Spleen (tissue), 11 donors: Measurements from ENCODE around the gene CDC25B. TPM values are rescaled to one million over a fixed set of nuclear protein-coding genes. Genes with fewer than 3 reads are reported as not detected.

Experiments
- DNase-seq: peaks from one replicate; pipeline ENCODE4 v3.0.0-alpha.2; 2020
- H3K27ac ChIP-seq, 8 donors: fragments of 200-600 bp; sonication (generic) in 7 of 8; 1 replicate in 4 of 8; 2 replicates in 4 of 8; pipeline versions ENCODE4 v1.5.0 to v1.8.0; 2016 to 2021; ENCODE audit warnings: inconsistent platforms in 4 of 8, mild to moderate bottlenecking in 4 of 8, moderate library complexity in 1 of 8
- H3K27me3 ChIP-seq, 7 donors: fragments of 200-600 bp; sonication (generic) in 6 of 7; replicated peaks in 1 of 7; 1 replicate in 4 of 7; 2 replicates in 3 of 7; pipeline versions ENCODE4 v1.5.0 to v1.8.0; 2016 to 2021; ENCODE audit warnings: inconsistent platforms in 3 of 7, mild to moderate bottlenecking in 1 of 7
- H3K36me3 ChIP-seq, 6 donors: fragments of 200-600 bp; sonication (generic) in 5 of 6; 1 replicate in 4 of 6; 2 replicates in 2 of 6; pipeline versions ENCODE4 v1.5.0 to v1.8.0; 2016 to 2021; ENCODE audit warnings: inconsistent platforms in 2 of 6
- H3K4me1 ChIP-seq, 6 donors: fragments of 200-600 bp; sonication (generic) in 5 of 6; 1 replicate in 3 of 6; 2 replicates in 3 of 6; pipeline versions ENCODE4 v1.5.0 to v1.8.0; 2016 to 2021; ENCODE audit warnings: inconsistent platforms in 3 of 6
- H3K4me3 ChIP-seq, 8 donors: fragments of 200-600 bp; sonication (generic) in 7 of 8; 1 replicate in 4 of 8; 2 replicates in 4 of 8; pipeline versions ENCODE4 v1.5.0 to v1.8.0; 2016 to 2021; ENCODE audit warnings: inconsistent platforms in 4 of 8, mild to moderate bottlenecking in 4 of 8, moderate library complexity in 2 of 8
- H3K9me3 ChIP-seq, 8 donors: fragments of 200-600 bp; sonication (generic) in 7 of 8; 1 replicate in 4 of 8; 2 replicates in 4 of 8; pipeline versions ENCODE4 v1.5.0 to v1.8.0; 2016 to 2021; ENCODE audit warnings: inconsistent platforms in 4 of 8
- POLR2A ChIP-seq, 3 donors: fragments of 450-650 bp; IDR thresholded peaks; one replicate each; pipeline ENCODE4 v1.5.1; 2017; ENCODE audit warnings: antibody characterized with exemption in 3 of 3, mild to moderate bottlenecking in 1 of 3
- POLR2AphosphoS5 ChIP-seq, 3 donors: sonication (generic); formaldehyde crosslinking; IDR thresholded peaks; one replicate each; pipeline ENCODE4 v1.5.1; 2017; ENCODE audit warnings: antibody characterized with exemption in 3 of 3
- WGBS, 5 donors: extraction: QIAGEN DNeasy Blood & Tissue Kit in 3 of 5; methylation state at CpG; one replicate each; pipeline versions ENCODE4 v1.1.5 to v1.1.7; 2013 to 2018; 5-methylcytosine and 5-hydroxymethylcytosine counted together
- intact Hi-C: fragments of 100-400 bp; cut with DNase I; formaldehyde crosslinking; loops from one replicate; pipeline ENCODE4 v1.15.0; 2023; ENCODE audit warnings: low total_unique reads
- polyA plus RNA-seq, 3 donors: library from polyadenylated mRNA; stranded (reverse); fragments of 200-250 nt; gene quantifications; one replicate each; pipeline ENCODE4 v1.2.1, GENCODE V29; 2013
- total RNA-seq, 7 donors: library from RNA; depleted of rRNA in 3 of 7; stranded (reverse); fragments of >200 nt in 3 of 7; fragmentation: NEBNext Ultra II Directional in 4 of 7; extraction: Animal tissue kit (Norgen Biotek cat#: 25700) in 4 of 7; gene quantifications; one replicate each; pipeline versions ENCODE4 v1.1.0 to v1.2.1, GENCODE V29; 2016 to 2021
- TF ChIP-seq, protein P1 (sequence below), 11 experiments: fragments of 200-600 bp in 7 of 11; fragments of 450-650 bp in 4 of 11; sonication (generic) in 4 of 11; IDR thresholded peaks in 8 of 11; conservative IDR thresholded peaks in 3 of 11; 1 replicate in 7 of 11; 2 replicates in 4 of 11; pipeline versions ENCODE4 v1.4.0 to v1.8.0; 2016 to 2021; ENCODE audit warnings: antibody characterized with exemption in 11 of 11, inconsistent platforms in 4 of 11, mild to moderate bottlenecking in 1 of 11
- donor health status: healthy with polysubstance abuse.
- donor health status: DM: no; HTN: no; CAD: no; lungs with moderate emphysema.
- donor health status: DM: no; HTN: no; CAD: no.
- donor health status: Bipolar disorder and iron deficiency.
- donor health status: healthy.
- donor health status: DM: no; HTN: no; CAD: no.
- donor health status: DM: yes; HTN: yes; CAD: no.

CDC25B gene
- total and polyA plus RNA-seq, 10 donors: 22.8 to 67.7 (median 50.9) TPM

DNA sequence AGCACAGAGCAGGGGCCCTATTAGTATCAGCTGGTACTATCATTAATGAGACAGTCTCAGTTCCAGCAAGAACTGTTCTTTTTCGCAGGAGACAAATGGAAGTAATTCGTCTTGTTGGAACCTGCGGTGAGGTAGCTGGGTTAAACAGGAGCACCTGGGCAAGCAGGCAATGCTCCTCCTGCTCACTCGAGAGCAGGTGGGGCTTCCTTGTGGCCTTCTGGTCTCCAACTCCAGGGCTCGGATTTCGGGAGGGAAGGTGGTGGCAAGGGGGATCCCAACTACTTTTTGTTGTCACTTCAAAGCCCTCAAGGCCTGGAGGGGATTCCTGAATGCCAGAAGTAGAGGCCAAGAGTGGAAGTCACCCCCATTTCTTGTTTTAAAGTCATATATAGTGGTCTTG, 13.5 kb upstream of the CDC25B start:
- TF ChIP-seq POLR2AphosphoS5 (IDR thresholded peaks at IDR 0.05): no peak
- TF ChIP-seq, protein P1, sequence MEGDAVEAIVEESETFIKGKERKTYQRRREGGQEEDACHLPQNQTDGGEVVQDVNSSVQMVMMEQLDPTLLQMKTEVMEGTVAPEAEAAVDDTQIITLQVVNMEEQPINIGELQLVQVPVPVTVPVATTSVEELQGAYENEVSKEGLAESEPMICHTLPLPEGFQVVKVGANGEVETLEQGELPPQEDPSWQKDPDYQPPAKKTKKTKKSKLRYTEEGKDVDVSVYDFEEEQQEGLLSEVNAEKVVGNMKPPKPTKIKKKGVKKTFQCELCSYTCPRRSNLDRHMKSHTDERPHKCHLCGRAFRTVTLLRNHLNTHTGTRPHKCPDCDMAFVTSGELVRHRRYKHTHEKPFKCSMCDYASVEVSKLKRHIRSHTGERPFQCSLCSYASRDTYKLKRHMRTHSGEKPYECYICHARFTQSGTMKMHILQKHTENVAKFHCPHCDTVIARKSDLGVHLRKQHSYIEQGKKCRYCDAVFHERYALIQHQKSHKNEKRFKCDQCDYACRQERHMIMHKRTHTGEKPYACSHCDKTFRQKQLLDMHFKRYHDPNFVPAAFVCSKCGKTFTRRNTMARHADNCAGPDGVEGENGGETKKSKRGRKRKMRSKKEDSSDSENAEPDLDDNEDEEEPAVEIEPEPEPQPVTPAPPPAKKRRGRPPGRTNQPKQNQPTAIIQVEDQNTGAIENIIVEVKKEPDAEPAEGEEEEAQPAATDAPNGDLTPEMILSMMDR (IDR thresholded peaks at IDR 0.05 in 8 of 11, conservative IDR thresholded peaks at IDR 0.05 in 3 of 11): no peak
- no peak for TF ChIP-seq POLR2A (IDR thresholded peaks at IDR 0.05)
- Histone ChIP-seq H3K4me1 (peaks cover 34 to 83% (median 65%) of the 10 kb centered on the region in 6 donors), H3K27me3 (peaks cover 0 to 17% (median 0%) of the 10 kb centered on the region in 7 donors), H3K27ac (peak overlapping the region in 1 of 8 donors; percentile 25), H3K4me3 (no peak overlapping the region), H3K36me3 (peaks cover 0 to 24% (median 0%) of the 10 kb centered on the region in 6 donors), H3K9me3 (no peaks in the 10 kb centered on the region)
- WGBS, 5 donors: 87 to 92% (median 91%) methylated on average over 6 of the region's 6 CpGs
- peak; percentile 70 for DNase-seq
- intact Hi-C loops: no loop called here

- H3K4me3 ChIP-seq: no peak overlapping the region
- peaks cover 34 to 83% (median 64%) of the 10 kb centered on the region in 6 donors for H3K4me1 ChIP-seq
- TF ChIP-seq POLR2AphosphoS5 (IDR thresholded peaks at IDR 0.05) (no peak), POLR2A (IDR thresholded peaks at IDR 0.05) (no peak)
- TF ChIP-seq, protein P1 (IDR thresholded peaks at IDR 0.05 in 8 of 11, conservative IDR thresholded peaks at IDR 0.05 in 3 of 11): no peak
- H3K9me3 ChIP-seq: no peaks in the 10 kb centered on the region
- peaks cover 0 to 24% (median 0%) of the 10 kb centered on the region in 6 donors for H3K36me3 ChIP-seq
- WGBS, 5 donors: 73 to 92% (median 78%) methylated on average over 2 of the region's 2 CpGs
- peaks cover 0 to 12% (median 0%) of the 10 kb centered on the region in 7 donors for H3K27me3 ChIP-seq
- peak overlapping the region in 2 of 8 donors; percentile 7 to 25 for H3K27ac ChIP-seq
- intact Hi-C loops: no loop called here
- DNase-seq: peak; percentile 71
These were observed 13.0 kb upstream of the CDC25B start for GRCh38 chr20:3783068-3783489.

DNA sequence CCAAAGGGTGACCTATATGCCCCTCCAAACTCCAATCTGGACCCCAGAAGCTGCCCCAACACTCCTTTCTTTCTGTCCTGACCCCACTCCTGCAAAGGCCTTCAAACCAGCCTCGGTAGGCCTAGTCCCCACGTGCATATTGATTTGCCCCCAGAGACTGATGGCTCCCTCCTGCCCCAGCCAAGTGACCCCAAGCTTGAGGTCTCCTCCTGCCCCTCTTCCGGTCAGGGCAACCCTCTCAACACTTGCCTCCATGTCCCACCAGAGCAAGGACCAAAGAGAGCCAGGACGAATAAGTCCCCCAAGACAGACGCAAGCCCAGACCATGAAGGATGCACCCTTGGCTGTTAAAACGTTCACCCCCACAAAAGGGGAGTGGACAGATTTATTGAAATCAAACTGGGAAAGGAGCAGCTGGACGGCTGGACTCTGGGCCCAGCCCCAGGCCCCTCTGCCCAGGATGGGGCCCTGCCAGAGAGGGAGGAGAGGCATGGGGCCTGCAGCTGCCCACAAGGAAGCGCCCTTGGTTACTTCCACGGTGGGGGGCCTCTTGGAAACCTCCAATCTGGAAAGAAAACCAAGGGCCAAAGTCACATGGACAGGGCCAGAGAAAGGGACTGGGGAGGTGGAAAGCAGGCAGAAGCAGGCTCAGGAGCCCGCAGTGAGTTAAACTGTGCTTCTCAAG, 12.5 kb upstream of the CDC25B start:
- peak overlapping the region in 1 of 8 donors; percentile 83 for H3K4me3 ChIP-seq
- H3K27ac ChIP-seq: peak overlapping the region in 5 of 8 donors; percentile 6 to 89 (median 84)
- intact Hi-C loops: no loop called here
- H3K9me3 ChIP-seq: no peaks in the 10 kb centered on the region
- peaks cover 30 to 83% (median 62%) of the 10 kb centered on the region in 6 donors for H3K4me1 ChIP-seq
- DNase-seq: peak; percentile 73
- 72 to 86% (median 76%) methylated on average over 9 to 10 of the region's 10 CpGs for WGBS, 5 donors
- peaks cover 0 to 24% (median 0%) of the 10 kb centered on the region in 6 donors for H3K36me3 ChIP-seq
- TF ChIP-seq POLR2A (IDR thresholded peaks at IDR 0.05) (no peak), POLR2AphosphoS5 (IDR thresholded peaks at IDR 0.05) (no peak)
- TF ChIP-seq, protein P1 (IDR thresholded peaks at IDR 0.05 in 8 of 11, conservative IDR thresholded peaks at IDR 0.05 in 3 of 11): no peak
- peaks cover 0 to 7% (median 0%) of the 10 kb centered on the region in 7 donors for H3K27me3 ChIP-seq

DNA sequence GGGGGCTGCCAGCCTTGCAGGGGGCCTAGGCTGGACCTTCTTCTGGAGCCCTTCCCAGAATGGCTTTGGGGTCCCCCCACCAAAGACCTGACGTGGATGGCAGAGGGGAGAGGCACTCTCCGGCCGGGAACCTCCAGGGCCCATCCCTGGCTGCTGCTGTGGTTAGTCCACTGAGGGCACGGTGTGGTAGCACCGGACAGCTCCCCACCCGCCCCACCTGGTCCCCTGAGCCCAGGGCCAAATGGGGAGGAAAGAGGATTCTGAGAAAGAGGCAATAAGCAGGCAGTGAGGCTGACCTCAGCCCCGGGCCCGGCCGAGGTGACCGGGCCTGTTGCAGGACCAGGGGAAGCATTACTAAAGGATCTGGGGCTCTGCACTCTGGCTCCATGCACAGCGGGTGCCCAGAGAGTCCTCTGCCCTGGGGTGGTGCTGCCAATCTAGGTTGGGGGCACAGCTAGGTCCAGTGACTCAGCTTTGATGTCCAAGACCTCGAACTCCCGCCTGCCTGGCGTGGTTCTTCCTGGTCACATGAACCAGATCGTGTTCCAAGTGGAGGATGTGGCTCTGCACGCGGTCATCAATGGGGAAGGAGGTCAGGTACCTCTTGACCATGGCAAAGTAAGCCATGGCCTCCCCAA, 11.8 kb upstream of the CDC25B start:
- TF ChIP-seq POLR2A (IDR thresholded peaks at IDR 0.05): no peak
- peak in 2 of 3 donors; percentile 12 to 33 for TF ChIP-seq POLR2AphosphoS5 (IDR thresholded peaks at IDR 0.05)
- TF ChIP-seq, protein P1 (IDR thresholded peaks at IDR 0.05 in 8 of 11, conservative IDR thresholded peaks at IDR 0.05 in 3 of 11): no peak
- H3K4me3 ChIP-seq: peak overlapping the region in 3 of 8 donors; percentile 50 to 83 (median 66)
- peak; percentile 79 for DNase-seq
- WGBS, 5 donors: 47 to 87% (median 73%) methylated on average over 9 to 17 of the region's 17 CpGs
- peak overlapping the region in 5 of 8 donors; percentile 19 to 89 (median 85) for H3K27ac ChIP-seq
- H3K27me3 ChIP-seq: no peaks in the 10 kb centered on the region
- intact Hi-C loops: no loop called here
- peaks cover 0 to 24% (median 0%) of the 10 kb centered on the region in 6 donors for H3K36me3 ChIP-seq
- H3K9me3 ChIP-seq: no peaks in the 10 kb centered on the region
- H3K4me1 ChIP-seq: peaks cover 30 to 83% (median 61%) of the 10 kb centered on the region in 6 donors
